ENCODE measurements around the gene IGF2BP1.

Gene IGF2BP1

GRCh38 chr17:48997103-48997826 lies at the start of gene IGF2BP1:
TSS of gene IGF2BP1 (plus strand) at chr17:48997385. CDS start at chr17:48997746, 361 bp downstream.
- no peak for DNase-seq (ENCODE audit: low read depth in 2 of 2)

GRCh38 chr17:48951572-48951971 lies 45.6 kb upstream of the IGF2BP1 start:
- DNase-seq (ENCODE audit: low read depth in 2 of 2), result no peak

- DNase-seq (ENCODE audit: low read depth in 2 of 2), result no peak
These were observed 44.3 kb upstream of the IGF2BP1 start for GRCh38 chr17:48952904-48953303.

DNA sequence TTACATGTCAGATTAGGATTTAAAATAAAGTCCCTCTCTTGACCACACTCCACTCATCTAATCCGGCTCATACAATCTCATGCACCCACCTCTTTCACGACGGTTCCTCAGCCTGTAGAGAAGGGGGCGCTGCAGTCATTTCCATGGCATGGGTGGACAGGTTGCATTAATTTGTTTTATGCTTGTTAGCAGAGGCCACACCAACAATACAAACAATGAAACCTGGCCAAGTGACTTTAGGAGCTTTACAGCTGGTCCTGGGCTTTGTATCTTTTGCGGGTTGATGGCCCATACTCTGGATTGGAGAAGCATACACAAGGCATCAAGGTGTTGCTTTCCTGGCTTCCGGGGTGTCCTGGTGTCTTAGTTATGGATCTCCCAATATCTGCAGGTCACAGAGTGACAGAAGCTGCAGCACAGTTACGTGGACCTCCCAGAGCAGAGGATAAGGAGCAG lies 42.9 kb upstream of the IGF2BP1 start:
- no peak for DNase-seq (ENCODE audit: low read depth in 2 of 2)

DNA sequence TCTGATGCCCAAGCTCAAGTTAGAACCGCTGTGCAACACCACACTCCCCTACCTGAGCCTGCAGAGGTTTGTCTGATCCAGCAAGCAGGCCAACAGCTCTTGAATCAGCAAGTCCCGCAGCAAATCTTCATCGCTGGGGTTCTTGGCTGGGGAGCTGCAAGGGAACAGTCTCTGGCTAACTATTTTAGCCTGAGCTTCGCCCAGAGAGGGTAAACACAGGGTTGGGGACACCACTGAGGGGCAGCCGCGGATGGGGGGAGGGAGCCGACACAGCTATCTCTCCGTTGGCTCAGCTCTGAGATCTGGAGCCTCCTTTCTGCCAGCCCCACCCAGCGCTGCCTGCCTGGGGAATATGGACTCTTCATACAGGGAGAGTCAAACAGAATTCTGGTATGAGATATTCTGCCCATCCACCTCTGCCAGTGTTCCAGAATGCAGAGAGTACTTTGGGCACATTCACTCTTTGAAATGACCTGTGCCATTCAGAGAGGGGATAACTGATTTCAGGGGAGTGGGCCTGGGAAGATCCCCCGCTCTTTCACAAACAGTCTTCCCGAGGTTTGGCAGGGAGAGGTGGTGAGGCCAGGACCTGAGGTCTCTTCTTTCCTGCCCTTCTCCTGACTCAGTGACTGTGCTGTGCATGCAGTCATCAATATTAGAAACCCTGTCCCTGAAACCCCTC lies 36.2 kb upstream of the IGF2BP1 start:
- no peak for DNase-seq (ENCODE audit: low read depth in 2 of 2)

GRCh38 chr17:48961516-48962233 lies 35.5 kb upstream of the IGF2BP1 start:
- DNase-seq (ENCODE audit: low read depth in 2 of 2), result no peak

GRCh38 chr17:48970224-48970623 lies 27.0 kb upstream of the IGF2BP1 start:
- DNase-seq (ENCODE audit: low read depth in 2 of 2), result no peak

- no peak for DNase-seq (ENCODE audit: low read depth in 2 of 2)
These were observed 26.1 kb upstream of the IGF2BP1 start for GRCh38 chr17:48970865-48971687.

DNA sequence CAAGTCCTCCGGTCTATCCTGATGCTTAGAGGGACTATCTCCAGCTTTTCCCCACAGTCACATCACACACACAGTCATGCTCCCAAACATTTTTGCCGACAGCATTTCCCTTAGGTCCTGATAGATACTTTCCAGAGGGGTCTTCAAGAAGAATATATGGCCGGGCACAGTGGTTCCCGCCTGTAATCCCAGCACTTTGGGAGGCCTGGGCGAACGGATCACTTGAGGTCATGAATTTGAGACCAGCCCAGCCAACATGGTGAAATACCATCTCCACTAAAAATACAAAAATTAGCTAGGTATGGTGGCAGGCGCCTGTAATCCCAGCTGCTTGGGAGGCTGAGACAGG lies 24.5 kb upstream of the IGF2BP1 start:
- no peak for DNase-seq (ENCODE audit: low read depth in 2 of 2)

- DNase-seq (ENCODE audit: low read depth in 2 of 2), result no peak
These were observed 23.4 kb upstream of the IGF2BP1 start for GRCh38 chr17:48973806-48974205.

- no peak for DNase-seq (ENCODE audit: low read depth in 2 of 2)
These were observed 15.2 kb upstream of the IGF2BP1 start for GRCh38 chr17:48981927-48982539.

- DNase-seq (ENCODE audit: low read depth in 2 of 2), result no peak
These were observed 11.5 kb upstream of the IGF2BP1 start for GRCh38 chr17:48985436-48986245.

- DNase-seq (ENCODE audit: low read depth in 2 of 2), result no peak
These were observed 8.1 kb upstream of the IGF2BP1 start for GRCh38 chr17:48989100-48989499.

GRCh38 chr17:48990882-48991357 lies 6.3 kb upstream of the IGF2BP1 start:
- DNase-seq (ENCODE audit: low read depth in 2 of 2), result no peak

- no peak for DNase-seq (ENCODE audit: low read depth in 2 of 2)
These were observed 4.7 kb upstream of the IGF2BP1 start for GRCh38 chr17:48992444-48992843.

GRCh38 chr17:48993305-48993704 lies 3.9 kb upstream of the IGF2BP1 start:
- no peak for DNase-seq (ENCODE audit: low read depth in 2 of 2)

DNA sequence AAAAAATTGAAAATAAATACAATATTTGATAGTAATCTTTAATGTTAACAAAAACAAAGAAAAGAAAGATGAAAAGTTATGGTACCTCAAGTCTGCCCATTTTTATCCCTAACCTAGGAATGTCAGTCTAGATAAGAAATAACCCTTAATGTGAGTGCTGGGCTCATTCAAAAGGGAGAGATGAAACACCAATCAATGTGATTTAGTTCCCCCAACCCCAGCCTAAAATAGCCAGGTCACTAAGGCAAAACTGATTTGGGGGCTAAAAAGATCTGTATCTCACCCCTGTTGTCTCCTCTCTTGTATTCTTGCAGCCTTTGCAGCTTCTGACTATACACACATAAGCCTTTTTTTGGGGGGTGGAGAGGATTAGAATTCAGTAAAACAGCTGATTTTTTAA lies 3.2 kb upstream of the IGF2BP1 start:
- no peak for DNase-seq (ENCODE audit: low read depth in 2 of 2)

GRCh38 chr17:48994549-48995303 lies 2.5 kb upstream of the IGF2BP1 start:
- DNase-seq (ENCODE audit: low read depth in 2 of 2), result no peak

GRCh38 chr17:48995304-48995973 lies 1.7 kb upstream of the IGF2BP1 start:
- no peak for DNase-seq (ENCODE audit: low read depth in 2 of 2)

Measured in stimulated activated CD8-positive, alpha-beta memory T cell treated with anti-CD3 and anti-CD28 coated beads, Interleukin-7, amount 100 ng/mL, for 4 hours (primary cell).